CD4-positive, alpha-beta T cell treated with Interleukin-12 subunit alpha and Interleukin-12 subunit beta, for 1 hour (primary cell): ENCODE data around the gene KLF8.
"Not testable (repeated sequence)": the region's sequence is repeated elsewhere in the genome, so short reads cannot be mapped to it uniquely, and the experiment has no call there.

Experiments used
- DNase-seq: peaks from one replicate; pipeline ENCODE4 v3.0.0-alpha.2; 2020

Gene KLF8

GRCh38 chrX:56232221-56233082 lies at the start of gene KLF8:
TSS of gene KLF8 (plus strand) at chrX:56232356. CDS start at chrX:56233335, 979 bp downstream.
- DNase-seq = peak; percentile 35

GRCh38 chrX:56206945-56207344 lies 25.2 kb upstream of the KLF8 start:
- DNase-seq = not testable (repeated sequence)

GRCh38 chrX:56211701-56212100 lies 20.5 kb upstream of the KLF8 start:
- DNase-seq = no peak

GRCh38 chrX:56216332-56216731 lies 15.8 kb upstream of the KLF8 start:
- no peak for DNase-seq

GRCh38 chrX:56219700-56220099 lies 12.5 kb upstream of the KLF8 start:
- DNase-seq = no peak

- no peak for DNase-seq
Measured at GRCh38 chrX:56221101-56221500, 11.1 kb upstream of the KLF8 start.

GRCh38 chrX:56222473-56223000 lies 9.6 kb upstream of the KLF8 start:
- no peak for DNase-seq

GRCh38 chrX:56226980-56227379 lies 5.2 kb upstream of the KLF8 start:
- DNase-seq = no peak

GRCh38 chrX:56228914-56229313 lies 3.2 kb upstream of the KLF8 start:
- no peak for DNase-seq

GRCh38 chrX:56231537-56232090 lies 542 bp upstream of the KLF8 start:
- no peak for DNase-seq

- no peak for DNase-seq
Measured at GRCh38 chrX:56233100-56233499, 944 bp downstream of the KLF8 start.

GRCh38 chrX:56233682-56234081 lies 1.5 kb downstream of the KLF8 start:
- no peak for DNase-seq

GRCh38 chrX:56248492-56248891 lies 16.3 kb downstream of the KLF8 start:
- DNase-seq = peak; percentile 61

- no peak for DNase-seq
Measured at GRCh38 chrX:56253832-56254703, 21.9 kb downstream of the KLF8 start.

- no peak for DNase-seq
Measured at GRCh38 chrX:56268888-56269287, 36.7 kb downstream of the KLF8 start.

GRCh38 chrX:56278692-56279091 lies 46.5 kb downstream of the KLF8 start:
- no peak for DNase-seq

GRCh38 chrX:56279863-56280262 lies 47.7 kb downstream of the KLF8 start:
- DNase-seq = no peak

- DNase-seq = peak; percentile 56
Measured at GRCh38 chrX:56281789-56282188, 49.6 kb downstream of the KLF8 start.

GRCh38 chrX:56284269-56284668 lies 52.1 kb downstream of the KLF8 start:
- no peak for DNase-seq

- DNase-seq = no peak
Measured at GRCh38 chrX:56288608-56289007, 56.5 kb downstream of the KLF8 start.

GRCh38 chrX:56289449-56289848 lies 57.3 kb downstream of the KLF8 start:
- DNase-seq = no peak

GRCh38 chrX:56308726-56309125 lies 76.6 kb downstream of the KLF8 start:
- DNase-seq = no peak

- DNase-seq = no peak
Measured at GRCh38 chrX:56309881-56310280, 77.7 kb downstream of the KLF8 start.
